ENCODE data around the gene UEVLD. TPM values are rescaled to one million over a fixed set of nuclear protein-coding genes. Genes with fewer than 3 reads are reported as not detected.

The UEVLD gene
- total RNA-seq, 1 donor = 33.2 TPM

GRCh38 chr11:18563090-18563730, 25.3 kb downstream of the UEVLD start:
- DNase-seq (ENCODE audit: low read depth) = peak; percentile 56

DNA sequence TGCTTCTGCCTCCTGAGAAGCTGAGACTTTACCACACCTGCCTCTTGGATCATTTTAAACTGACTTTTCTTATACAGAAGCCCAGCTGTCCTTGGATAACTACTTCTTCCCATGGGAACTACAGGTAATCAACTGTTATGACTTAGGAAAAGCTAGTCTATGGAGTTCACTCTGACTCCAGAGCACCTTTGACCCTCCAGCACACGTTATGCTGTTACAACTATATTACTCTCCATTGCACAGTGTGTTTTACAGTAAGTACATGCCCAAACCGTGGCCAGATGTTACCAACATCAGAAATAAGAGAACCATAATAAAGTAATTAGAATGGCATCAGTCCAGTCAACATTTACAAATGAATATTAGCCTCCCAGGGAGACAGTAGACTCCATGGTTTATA, 40.5 kb downstream of the UEVLD start:
- no peak for TF ChIP-seq CTCF (IDR thresholded peaks at IDR 0.05; ENCODE audit: insufficient read depth, low read depth, low read length)
- no peak for DNase-seq (ENCODE audit: low read depth)
- no peak overlapping the region for H3K4me3 ChIP-seq (ENCODE audit: low read depth, low read length)

More at GRCh38 chr11:18563090-18563730, 25.3 kb downstream of the UEVLD start:
- no peak overlapping the region for H3K4me3 ChIP-seq (ENCODE audit: low read depth, low read length)
- TF ChIP-seq CTCF (IDR thresholded peaks at IDR 0.05; ENCODE audit: insufficient read depth, low read depth, low read length) = no peak

- peak; percentile 26 for DNase-seq (ENCODE audit: low read depth)
These were observed 48.1 kb downstream of the UEVLD start for GRCh38 chr11:18540207-18541009.

GRCh38 chr11:18536209-18536608, 52.3 kb downstream of the UEVLD start:
- no peak for DNase-seq (ENCODE audit: low read depth)
- TF ChIP-seq CTCF (IDR thresholded peaks at IDR 0.05; ENCODE audit: insufficient read depth, low read depth, low read length) = no peak
- H3K4me3 ChIP-seq (ENCODE audit: low read depth, low read length) = no peak overlapping the region

More at GRCh38 chr11:18540207-18541009, 48.1 kb downstream of the UEVLD start:
- H3K4me3 ChIP-seq (ENCODE audit: low read depth, low read length) = no peak overlapping the region
- TF ChIP-seq CTCF (IDR thresholded peaks at IDR 0.05; ENCODE audit: insufficient read depth, low read depth, low read length) = peak; percentile 44

GRCh38 chr11:18534245-18534644, 54.3 kb downstream of the UEVLD start:
- TF ChIP-seq CTCF (IDR thresholded peaks at IDR 0.05; ENCODE audit: insufficient read depth, low read depth, low read length) = no peak
- no peak for DNase-seq (ENCODE audit: low read depth)
- H3K4me3 ChIP-seq (ENCODE audit: low read depth, low read length) = no peak overlapping the region

GRCh38 chr11:18533365-18533764, 55.2 kb downstream of the UEVLD start:
- DNase-seq (ENCODE audit: low read depth) = no peak
- no peak overlapping the region for H3K4me3 ChIP-seq (ENCODE audit: low read depth, low read length)
- no peak for TF ChIP-seq CTCF (IDR thresholded peaks at IDR 0.05; ENCODE audit: insufficient read depth, low read depth, low read length)

Measured in fibroblast of villous mesenchyme (primary cell).